SK-N-SH treated with all-trans-retinoic acid at 6 μM for 48 hours (cell line): Measurements from ENCODE around the gene LCE7A.

Experiments used
- ARNTL ChIP-seq: fragments of 450-650 bp; formaldehyde crosslinking; IDR thresholded peaks from 2 replicates; pipeline ENCODE4 v1.5.0; 2020; ENCODE audit warnings: low read depth, mild to moderate bottlenecking, moderate library complexity, borderline replicate concordance
- CREB5 ChIP-seq: fragments of 250-450 bp; sonication (Bioruptor Pico); IDR thresholded peaks from 2 replicates; pipeline ENCODE4 v1.5.1; 2020; ENCODE audit warnings: low read depth, mild to moderate bottlenecking, moderate library complexity
- CSDC2 ChIP-seq: fragments of 250-450 bp; sonication (Bioruptor Pico); IDR thresholded peaks from 2 replicates; pipeline ENCODE4 v1.5.0; 2020; ENCODE audit warnings: mild to moderate bottlenecking, moderate library complexity
- ESRRG ChIP-seq: fragments of 250-450 bp; sonication (Bioruptor Pico); IDR thresholded peaks from 2 replicates; pipeline ENCODE4 v1.6.1; 2021; ENCODE audit warnings: mild to moderate bottlenecking
- PATZ1 ChIP-seq: fragments of 250-450 bp; sonication (Bioruptor Pico); IDR thresholded peaks from 2 replicates; pipeline ENCODE4 v1.8.0; 2020; ENCODE audit warnings: mild to moderate bottlenecking, moderate library complexity, borderline replicate concordance
- POU6F1 ChIP-seq: fragments of 250-450 bp; sonication (Bioruptor Pico); IDR thresholded peaks from 2 replicates; pipeline ENCODE4 v1.8.0; 2021; ENCODE audit warnings: low read depth, mild to moderate bottlenecking, moderate library complexity, borderline replicate concordance
- PPARA ChIP-seq: fragments of 250-450 bp; sonication (Bioruptor Pico); IDR thresholded peaks from 2 replicates; pipeline ENCODE4 v1.5.0; 2020; ENCODE audit warnings: mild to moderate bottlenecking, borderline replicate concordance
- TSHZ2 ChIP-seq: fragments of 250-450 bp; sonication (Bioruptor Pico); IDR thresholded peaks from 2 replicates; pipeline ENCODE4 v1.5.0; 2020; ENCODE audit warnings: mild to moderate bottlenecking, moderate library complexity
- ZFP3 ChIP-seq: fragments of 250-450 bp; sonication (Bioruptor Pico); IDR thresholded peaks from 2 replicates; pipeline ENCODE4 v1.5.0; 2020; ENCODE audit warnings: mild to moderate bottlenecking, moderate library complexity
- ZNF70 ChIP-seq: fragments of 450-650 bp; formaldehyde crosslinking; IDR thresholded peaks from 2 replicates; pipeline ENCODE4 v1.5.0; 2020; ENCODE audit warnings: mild to moderate bottlenecking, moderate library complexity

- TF ChIP-seq PATZ1 (CRISPR knock-in tag) (no peak), ARNTL (no peak), PPARA (CRISPR knock-in tag) (no peak), ESRRG (CRISPR knock-in tag) (no peak), CREB5 (CRISPR knock-in tag) (no peak), TSHZ2 (CRISPR knock-in tag) (no peak), ZFP3 (CRISPR knock-in tag) (no peak), ZNF70 (no peak), POU6F1 (CRISPR knock-in tag) (no peak), CSDC2 (CRISPR knock-in tag) (no peak)
Measured at GRCh38 chr1:152880316-152880715, 20.5 kb downstream of the LCE7A start.
